Left lung (tissue), 10 donors: ENCODE measurements around the gene ENGASE. TPM values are rescaled to one million over a fixed set of nuclear protein-coding genes. Genes with fewer than 3 reads are reported as not detected.

Source experiments
- ATAC-seq: fragments of 200-7000 bp; cut with Tn5 transposase; one replicate; pipeline ENCODE4 v1.9.1; 2020; ENCODE audit warnings: moderate library complexity
- DNase-seq, 4 donors: peaks; one replicate each; pipeline ENCODE4 v3.0.0-alpha.2; 2013 to 2020
- H3K27ac ChIP-seq, 2 donors: fragments of 200-600 bp; sonication (generic) in 1 of 2; one replicate each; pipeline versions ENCODE4 v1.5.0 to v1.8.0; 2020 to 2021
- H3K27me3 ChIP-seq, 2 donors: fragments of 200-600 bp; sonication (generic) in 1 of 2; one replicate each; pipeline versions ENCODE4 v1.5.0 to v1.8.0; 2020 to 2021
- H3K36me3 ChIP-seq, 2 donors: fragments of 200-600 bp; sonication (generic) in 1 of 2; one replicate each; pipeline versions ENCODE4 v1.5.0 to v1.8.0; 2020 to 2021
- H3K4me1 ChIP-seq, 2 donors: fragments of 200-600 bp; one replicate each; pipeline ENCODE4 v1.8.0; 2021
- H3K4me3 ChIP-seq, 2 donors: fragments of 200-600 bp; sonication (generic) in 1 of 2; one replicate each; pipeline versions ENCODE4 v1.5.0 to v1.8.0; 2020 to 2021; ENCODE audit warnings: mild to moderate bottlenecking in 1 of 2
- H3K9me3 ChIP-seq, 2 donors: fragments of 200-600 bp; sonication (generic) in 1 of 2; one replicate each; pipeline versions ENCODE4 v1.5.0 to v1.8.0; 2020 to 2021
- intact Hi-C, 2 donors: fragments of 100-400 bp; cut with DNase I; formaldehyde crosslinking; loops; one replicate each; pipeline versions ENCODE4 v1.11.2 to v1.14.2; 2022
- polyA plus RNA-seq, 6 donors: library from polyadenylated mRNA; unstranded; fragments of 120-200 nt; gene quantifications; one replicate each; pipeline ENCODE4 v1.2.1, GENCODE V29; 2013; ENCODE audit not compliant: insufficient read length in 6 of 6
- total RNA-seq, 2 donors: library from RNA; stranded (reverse); fragmentation: NEBNext Ultra II Directional; extraction: Animal tissue kit (Norgen Biotek cat#: 25700); gene quantifications; one replicate each; pipeline ENCODE4 v1.2.1, GENCODE V29; 2021
- TF ChIP-seq, protein P1 (sequence below), 2 donors: fragments of 200-600 bp; sonication (generic) in 1 of 2; IDR thresholded peaks; one replicate each; pipeline versions ENCODE4 v1.5.0 to v1.8.0; 2021; ENCODE audit warnings: antibody characterized with exemption in 2 of 2
- donor health status: DM: no; HTN: yes; CAD: no.
- donor health status: DM: no; HTN: no; CAD: no.

The ENGASE gene
- total and polyA plus RNA-seq, 8 donors: 25.1 to 50.2 (median 35.2) TPM

DNA sequence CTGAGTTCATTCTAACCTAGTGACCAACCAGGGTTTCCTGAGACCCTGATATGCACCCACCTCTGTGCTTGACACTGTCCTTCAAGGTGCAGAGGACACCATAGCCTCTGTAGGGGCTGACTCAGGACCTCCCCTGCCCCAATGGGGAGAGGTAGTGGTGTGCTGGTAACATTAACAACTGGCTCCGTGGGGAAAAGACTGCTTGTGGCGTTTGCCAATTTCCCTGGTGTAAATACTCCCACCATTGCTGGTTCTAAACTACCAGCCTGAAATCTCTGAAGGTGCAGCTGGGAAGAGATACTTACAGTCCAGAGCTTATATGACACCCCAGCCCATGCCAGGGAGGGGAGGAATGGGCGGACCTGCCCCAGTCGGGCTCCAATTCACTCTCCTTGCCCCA, 54.9 kb downstream of the ENGASE start:
- no peak overlapping the region for H3K4me3 ChIP-seq
- peaks cover 5 to 99% of the 10 kb centered on the region in 2 donors for H3K27me3 ChIP-seq
- ATAC-seq (no peak), DNase-seq (no peak)
- no peaks in the 10 kb centered on the region for H3K4me1 ChIP-seq
- no peaks in the 10 kb centered on the region for H3K36me3 ChIP-seq
- intact Hi-C loops: no loop called here
- H3K9me3 ChIP-seq: no peaks in the 10 kb centered on the region
- TF ChIP-seq, protein P1, sequence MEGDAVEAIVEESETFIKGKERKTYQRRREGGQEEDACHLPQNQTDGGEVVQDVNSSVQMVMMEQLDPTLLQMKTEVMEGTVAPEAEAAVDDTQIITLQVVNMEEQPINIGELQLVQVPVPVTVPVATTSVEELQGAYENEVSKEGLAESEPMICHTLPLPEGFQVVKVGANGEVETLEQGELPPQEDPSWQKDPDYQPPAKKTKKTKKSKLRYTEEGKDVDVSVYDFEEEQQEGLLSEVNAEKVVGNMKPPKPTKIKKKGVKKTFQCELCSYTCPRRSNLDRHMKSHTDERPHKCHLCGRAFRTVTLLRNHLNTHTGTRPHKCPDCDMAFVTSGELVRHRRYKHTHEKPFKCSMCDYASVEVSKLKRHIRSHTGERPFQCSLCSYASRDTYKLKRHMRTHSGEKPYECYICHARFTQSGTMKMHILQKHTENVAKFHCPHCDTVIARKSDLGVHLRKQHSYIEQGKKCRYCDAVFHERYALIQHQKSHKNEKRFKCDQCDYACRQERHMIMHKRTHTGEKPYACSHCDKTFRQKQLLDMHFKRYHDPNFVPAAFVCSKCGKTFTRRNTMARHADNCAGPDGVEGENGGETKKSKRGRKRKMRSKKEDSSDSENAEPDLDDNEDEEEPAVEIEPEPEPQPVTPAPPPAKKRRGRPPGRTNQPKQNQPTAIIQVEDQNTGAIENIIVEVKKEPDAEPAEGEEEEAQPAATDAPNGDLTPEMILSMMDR (IDR thresholded peaks at IDR 0.05): no peak
- no peak overlapping the region for H3K27ac ChIP-seq

DNA sequence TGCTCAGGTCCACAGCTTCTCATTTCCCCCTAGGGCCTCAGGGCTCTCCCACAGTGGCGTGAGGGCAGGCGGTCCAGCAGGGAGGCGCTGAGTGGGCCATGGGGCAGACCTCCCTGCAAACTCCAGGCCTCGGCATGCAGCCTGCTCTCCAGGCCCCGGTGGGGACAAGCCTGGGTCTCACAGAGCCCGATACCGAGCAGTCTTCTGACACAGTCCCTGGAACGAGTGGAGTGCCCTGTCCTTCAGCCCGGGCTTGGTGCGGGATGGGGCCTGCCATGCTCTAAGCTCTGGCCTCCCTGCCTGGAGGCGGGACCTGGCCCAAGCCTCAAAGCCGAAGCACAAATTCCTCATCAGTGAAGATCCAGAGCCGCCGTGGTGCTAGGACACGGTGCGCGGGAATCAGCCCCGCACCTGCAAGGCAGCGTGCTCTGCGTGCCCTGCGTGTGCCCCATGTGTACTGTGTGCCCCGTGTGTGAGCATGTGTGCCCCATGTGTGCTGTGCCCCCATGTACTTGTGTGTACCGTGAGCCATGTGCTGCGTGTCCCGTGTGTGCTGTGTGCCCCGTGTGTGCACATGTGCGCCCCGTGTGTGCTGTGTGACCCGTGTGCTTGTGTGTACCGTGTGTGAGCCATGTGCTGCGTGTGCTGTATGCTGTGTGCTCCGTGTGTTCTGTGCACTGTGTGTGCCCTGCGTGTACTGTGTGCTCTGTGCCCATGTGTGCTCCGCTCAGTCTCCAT, 56.1 kb downstream of the ENGASE start:
- Histone ChIP-seq H3K36me3 (no peaks in the 10 kb centered on the region), H3K4me1 (no peaks in the 10 kb centered on the region), H3K27me3 (peaks cover 5 to 99% of the 10 kb centered on the region in 2 donors), H3K9me3 (no peaks in the 10 kb centered on the region), H3K27ac (no peak overlapping the region), H3K4me3 (no peak overlapping the region)
- TF ChIP-seq, protein P1 (IDR thresholded peaks at IDR 0.05): no peak
- ATAC-seq (no peak), DNase-seq (no peak)
- intact Hi-C loops: no loop called here

DNA sequence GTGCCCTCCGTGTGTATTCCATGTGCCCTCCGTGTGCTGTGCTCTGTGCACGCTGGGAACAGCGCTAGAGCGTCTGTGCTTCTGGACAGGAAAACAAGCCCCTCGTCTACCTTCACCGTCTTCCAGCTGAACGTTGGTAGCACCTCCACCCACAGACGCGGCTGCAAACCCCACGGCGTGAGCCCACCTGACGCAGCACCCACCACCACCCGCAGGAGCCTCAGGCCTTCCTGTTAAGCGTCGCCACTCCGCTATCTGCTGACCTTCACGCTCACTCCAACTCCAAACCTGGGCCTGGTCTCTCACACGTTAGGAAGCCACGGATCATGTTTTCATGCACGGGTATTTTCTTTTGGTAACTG, 56.6 kb downstream of the ENGASE start:
- H3K27me3 ChIP-seq: peaks cover under 1 to 99% of the 10 kb centered on the region in 2 donors
- no peaks in the 10 kb centered on the region for H3K36me3 ChIP-seq
- H3K4me3 ChIP-seq: no peak overlapping the region
- TF ChIP-seq, protein P1 (IDR thresholded peaks at IDR 0.05): no peak
- no peak for DNase-seq
- no peaks in the 10 kb centered on the region for H3K4me1 ChIP-seq
- intact Hi-C loops: no loop called here
- no peak overlapping the region for H3K27ac ChIP-seq
- H3K9me3 ChIP-seq: no peaks in the 10 kb centered on the region
- no peak for ATAC-seq

DNA sequence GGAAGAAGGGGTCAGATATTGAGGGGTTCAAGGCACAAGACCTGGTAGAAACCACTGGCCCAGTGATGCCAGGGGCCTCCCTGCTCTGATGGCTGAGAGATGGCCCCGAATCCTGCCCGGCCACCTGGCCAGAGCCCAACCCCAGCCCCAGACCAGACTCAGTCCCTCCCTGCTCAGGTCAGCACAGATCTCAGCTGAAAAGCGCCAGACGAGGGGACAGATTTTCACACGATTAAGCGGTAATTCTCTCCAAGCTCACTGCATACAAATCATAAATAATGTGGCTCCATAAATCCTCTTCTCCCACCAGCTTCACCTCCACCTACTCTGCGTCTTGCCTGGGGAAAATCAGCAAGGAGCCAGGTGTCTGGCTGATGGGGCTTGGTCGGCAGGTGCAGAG, 57.1 kb downstream of the ENGASE start:
- Histone ChIP-seq H3K27me3 (peaks cover 0 to 99% of the 10 kb centered on the region in 2 donors), H3K9me3 (no peaks in the 10 kb centered on the region), H3K4me1 (no peaks in the 10 kb centered on the region), H3K4me3 (no peak overlapping the region), H3K36me3 (no peaks in the 10 kb centered on the region), H3K27ac (no peak overlapping the region)
- DNase-seq: no peak
- TF ChIP-seq, protein P1 (IDR thresholded peaks at IDR 0.05): no peak
- no peak for ATAC-seq
- intact Hi-C loops: no loop called here

DNA sequence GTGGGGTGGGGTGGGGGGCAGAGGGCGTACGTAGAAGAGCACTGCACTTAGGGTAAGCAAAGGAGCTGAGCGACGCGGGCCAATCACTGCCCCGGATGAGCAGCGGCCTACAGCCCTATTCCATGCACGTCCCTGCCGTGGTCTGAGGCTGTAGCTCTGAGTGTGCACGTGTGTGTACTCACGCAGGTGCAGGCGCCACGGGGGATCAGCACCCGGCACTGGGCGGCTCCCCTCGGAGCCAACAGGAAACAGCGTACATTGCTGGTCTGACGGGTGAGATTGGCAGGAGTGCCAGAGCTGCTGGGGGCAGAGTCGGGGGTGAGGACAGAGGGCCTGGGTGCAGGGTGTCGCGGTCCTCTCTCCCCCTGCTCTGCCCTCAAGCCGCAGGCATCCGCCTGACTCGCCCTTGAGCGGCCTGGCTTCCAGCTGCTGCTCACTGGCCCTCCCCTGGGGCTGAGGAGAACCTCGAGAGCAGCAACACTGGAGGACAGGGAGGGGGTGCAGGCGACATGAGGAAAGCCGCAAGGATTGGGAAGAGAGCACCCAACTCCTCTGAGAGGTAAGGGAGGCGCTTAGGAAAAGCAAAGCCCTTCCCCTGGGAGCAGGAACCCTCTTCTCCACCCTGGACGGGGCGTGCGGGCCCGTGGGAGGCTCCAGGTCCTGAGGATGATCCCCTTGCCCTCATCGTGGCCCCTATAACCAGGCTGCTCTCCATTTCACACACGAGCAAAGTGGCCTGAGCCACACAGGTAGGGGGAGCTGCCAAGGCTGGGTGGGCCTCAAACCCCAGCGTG, 57.8 kb downstream of the ENGASE start:
- no peaks in the 10 kb centered on the region for H3K4me1 ChIP-seq
- ATAC-seq (no peak), DNase-seq (no peak)
- TF ChIP-seq, protein P1 (IDR thresholded peaks at IDR 0.05): no peak
- no peaks in the 10 kb centered on the region for H3K36me3 ChIP-seq
- peaks cover 0 to 99% of the 10 kb centered on the region in 2 donors for H3K27me3 ChIP-seq
- intact Hi-C loops: no loop called here
- no peak overlapping the region for H3K27ac ChIP-seq
- H3K9me3 ChIP-seq: no peaks in the 10 kb centered on the region
- no peak overlapping the region for H3K4me3 ChIP-seq
